ENCODE data around the gene GBX1.

GBX1 gene

DNA sequence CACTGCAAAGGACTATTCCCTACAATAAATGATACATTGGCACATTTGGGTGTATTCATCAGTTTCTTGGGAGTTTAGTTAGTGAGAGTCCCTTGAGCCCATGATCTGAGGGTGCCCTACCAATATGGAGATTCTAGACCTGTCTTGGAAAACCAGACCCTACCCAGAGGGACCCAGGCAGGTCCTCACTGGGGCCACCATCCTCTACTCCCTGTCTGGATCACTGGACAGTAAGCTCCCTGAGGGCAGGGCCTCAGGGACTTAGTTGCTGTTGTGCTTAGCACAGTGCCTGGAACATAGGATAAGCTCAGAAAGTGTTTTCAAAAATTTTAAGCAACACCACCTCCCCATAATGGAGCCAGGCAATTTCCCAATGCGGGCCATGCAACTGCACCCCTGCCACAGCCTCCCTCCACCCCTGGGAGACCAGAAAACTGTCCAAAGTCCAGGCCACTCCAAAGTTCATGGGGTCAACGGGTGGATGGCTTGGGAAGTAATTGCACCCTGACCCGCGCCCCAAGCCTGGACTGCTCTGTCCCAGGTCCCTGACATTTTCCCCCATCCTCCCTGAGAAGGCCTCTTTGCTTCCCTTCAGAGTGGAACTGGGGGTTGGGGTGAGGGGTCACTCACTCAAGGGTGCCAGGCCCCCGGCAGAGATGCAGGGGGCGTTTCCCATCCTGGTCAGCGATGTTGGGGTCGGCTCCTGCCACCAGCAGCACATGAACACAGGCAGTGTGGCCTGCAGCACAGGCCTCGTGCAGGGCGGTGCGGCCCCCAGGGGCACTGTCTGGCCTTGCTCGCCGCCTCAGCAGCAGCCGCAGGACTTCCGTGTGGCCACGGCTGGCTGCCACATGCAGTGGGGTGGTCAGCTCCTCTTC, 18.5 kb upstream of the GBX1 start:
- Histone ChIP-seq H3K4me3 (ENCODE audit: low read length) (no peak overlapping the region), H3K27me3 (ENCODE audit: control insufficient read depth, low read length) (peaks cover 30% of the 10 kb centered on the region), H3K9me2 (replicated peaks; ENCODE audit: control insufficient read depth, low read length) (no peaks in the 10 kb centered on the region), H3K36me3 (ENCODE audit: control insufficient read depth, low read length) (no peaks in the 10 kb centered on the region), H3K9me3 (ENCODE audit: control insufficient read depth, insufficient read depth, low read length) (no peaks in the 10 kb centered on the region), H3K79me2 (ENCODE audit: control insufficient read depth, low read length) (no peaks in the 10 kb centered on the region), H4K20me1 (ENCODE audit: control insufficient read depth, insufficient read depth, low read depth, low read length) (no peaks in the 10 kb centered on the region), H3K4me1 (ENCODE audit: control insufficient read depth, low read length) (peaks cover 8% of the 10 kb centered on the region; the same call in 1 of the 2 replicates), H3K4me2 (ENCODE audit: low read length) (no peak overlapping the region), H3F3A (ENCODE audit: control insufficient read depth, insufficient read depth) (no peaks in the 10 kb centered on the region), H3K27ac (ENCODE audit: low read depth, low read length) (no peak overlapping the region)
- TF ChIP-seq EZH2phosphoT487 (IDR thresholded peaks at IDR 0.05; ENCODE audit: borderline replicate concordance, low read length): no peak
- TF ChIP-seq, protein P1, sequence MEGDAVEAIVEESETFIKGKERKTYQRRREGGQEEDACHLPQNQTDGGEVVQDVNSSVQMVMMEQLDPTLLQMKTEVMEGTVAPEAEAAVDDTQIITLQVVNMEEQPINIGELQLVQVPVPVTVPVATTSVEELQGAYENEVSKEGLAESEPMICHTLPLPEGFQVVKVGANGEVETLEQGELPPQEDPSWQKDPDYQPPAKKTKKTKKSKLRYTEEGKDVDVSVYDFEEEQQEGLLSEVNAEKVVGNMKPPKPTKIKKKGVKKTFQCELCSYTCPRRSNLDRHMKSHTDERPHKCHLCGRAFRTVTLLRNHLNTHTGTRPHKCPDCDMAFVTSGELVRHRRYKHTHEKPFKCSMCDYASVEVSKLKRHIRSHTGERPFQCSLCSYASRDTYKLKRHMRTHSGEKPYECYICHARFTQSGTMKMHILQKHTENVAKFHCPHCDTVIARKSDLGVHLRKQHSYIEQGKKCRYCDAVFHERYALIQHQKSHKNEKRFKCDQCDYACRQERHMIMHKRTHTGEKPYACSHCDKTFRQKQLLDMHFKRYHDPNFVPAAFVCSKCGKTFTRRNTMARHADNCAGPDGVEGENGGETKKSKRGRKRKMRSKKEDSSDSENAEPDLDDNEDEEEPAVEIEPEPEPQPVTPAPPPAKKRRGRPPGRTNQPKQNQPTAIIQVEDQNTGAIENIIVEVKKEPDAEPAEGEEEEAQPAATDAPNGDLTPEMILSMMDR (IDR thresholded peaks at IDR 0.05; ENCODE audit: low read depth, low read length, poor library complexity, severe bottlenecking): no peak

DNA sequence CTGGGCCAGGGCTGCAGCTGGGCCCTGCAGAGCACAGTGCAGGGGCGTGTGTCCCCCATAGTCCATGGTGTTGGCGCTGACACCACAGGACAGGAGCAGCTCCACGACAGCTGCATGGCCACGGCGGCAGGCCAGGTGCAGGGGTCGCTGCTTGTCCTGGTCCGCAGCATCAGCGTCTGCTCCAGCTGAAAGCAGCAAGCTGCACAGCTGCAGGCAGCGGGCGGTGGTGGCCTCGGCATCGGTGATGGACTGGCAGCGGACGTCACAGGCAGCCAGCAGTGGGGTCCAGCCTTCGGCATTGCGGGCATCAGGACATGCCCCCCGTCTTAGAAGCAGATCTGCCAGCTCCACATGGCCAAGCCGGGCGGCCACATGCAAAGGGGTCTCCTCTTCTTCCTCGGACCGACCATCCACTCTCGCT, 13.5 kb upstream of the GBX1 start:
- Histone ChIP-seq H3F3A (ENCODE audit: control insufficient read depth, insufficient read depth) (no peaks in the 10 kb centered on the region), H3K4me2 (ENCODE audit: low read length) (no peak overlapping the region), H3K4me1 (ENCODE audit: control insufficient read depth, low read length) (no peaks in the 10 kb centered on the region), H4K20me1 (ENCODE audit: control insufficient read depth, insufficient read depth, low read depth, low read length) (no peaks in the 10 kb centered on the region), H3K36me3 (ENCODE audit: control insufficient read depth, low read length) (no peaks in the 10 kb centered on the region), H3K9me2 (replicated peaks; ENCODE audit: control insufficient read depth, low read length) (no peaks in the 10 kb centered on the region), H3K9me3 (ENCODE audit: control insufficient read depth, insufficient read depth, low read length) (no peaks in the 10 kb centered on the region), H3K79me2 (ENCODE audit: control insufficient read depth, low read length) (no peaks in the 10 kb centered on the region), H3K27me3 (ENCODE audit: control insufficient read depth, low read length) (peaks cover 6% of the 10 kb centered on the region; the same call in 1 of the 2 replicates), H3K27ac (ENCODE audit: low read depth, low read length) (no peak overlapping the region), H3K4me3 (ENCODE audit: low read length) (no peak overlapping the region)
- no peak for TF ChIP-seq EZH2phosphoT487 (IDR thresholded peaks at IDR 0.05; ENCODE audit: borderline replicate concordance, low read length)
- TF ChIP-seq, protein P1 (IDR thresholded peaks at IDR 0.05; ENCODE audit: low read depth, low read length, poor library complexity, severe bottlenecking): no peak

DNA sequence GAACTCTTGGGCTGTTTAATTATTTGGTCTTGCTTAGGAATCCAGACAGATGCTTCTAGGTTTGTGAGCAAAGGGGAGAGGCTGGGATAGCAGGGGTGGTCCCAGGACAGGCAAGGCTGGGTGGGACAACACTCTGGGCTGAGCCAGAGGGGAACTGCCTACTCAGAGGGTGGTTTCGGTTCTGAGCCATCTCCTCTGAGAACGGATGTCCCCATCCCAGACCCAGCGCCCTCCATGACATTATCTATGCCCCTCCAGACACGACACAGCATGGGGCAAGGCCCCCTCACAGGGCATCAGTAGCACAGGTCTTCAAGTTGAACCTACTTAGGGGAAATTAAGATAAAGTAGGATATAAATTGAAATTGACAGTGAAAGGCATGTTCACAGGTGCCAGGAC, 12.5 kb upstream of the GBX1 start:
- H3K27ac ChIP-seq (ENCODE audit: low read depth, low read length): no peak overlapping the region
- H3K27me3 ChIP-seq (ENCODE audit: control insufficient read depth, low read length): peaks cover 6% of the 10 kb centered on the region; the same call in 1 of the 2 replicates
- no peaks in the 10 kb centered on the region for H3K4me1 ChIP-seq (ENCODE audit: control insufficient read depth, low read length)
- no peaks in the 10 kb centered on the region for H3K79me2 ChIP-seq (ENCODE audit: control insufficient read depth, low read length)
- no peak overlapping the region for H3K4me2 ChIP-seq (ENCODE audit: low read length)
- no peaks in the 10 kb centered on the region for H3K9me3 ChIP-seq (ENCODE audit: control insufficient read depth, insufficient read depth, low read length)
- H4K20me1 ChIP-seq (ENCODE audit: control insufficient read depth, insufficient read depth, low read depth, low read length): no peaks in the 10 kb centered on the region
- no peaks in the 10 kb centered on the region for H3K36me3 ChIP-seq (ENCODE audit: control insufficient read depth, low read length)
- TF ChIP-seq, protein P1 (IDR thresholded peaks at IDR 0.05; ENCODE audit: low read depth, low read length, poor library complexity, severe bottlenecking): no peak
- TF ChIP-seq EZH2phosphoT487 (IDR thresholded peaks at IDR 0.05; ENCODE audit: borderline replicate concordance, low read length): no peak
- no peaks in the 10 kb centered on the region for H3F3A ChIP-seq (ENCODE audit: control insufficient read depth, insufficient read depth)
- H3K9me2 ChIP-seq (replicated peaks; ENCODE audit: control insufficient read depth, low read length): no peaks in the 10 kb centered on the region
- no peak overlapping the region for H3K4me3 ChIP-seq (ENCODE audit: low read length)

All from DOHH2 (cell line).